Activated CD8-positive, alpha-beta T cell treated with anti-CD3 and anti-CD28 coated beads for 36 hours (primary cell): Measurements from ENCODE around the gene MUC3A. TPM values are rescaled to one million over a fixed set of nuclear protein-coding genes. Genes with fewer than 3 reads are reported as not detected.
"Not testable (repeated sequence)": the region's sequence is repeated elsewhere in the genome, so short reads cannot be mapped to it uniquely, and the experiment has no call there.

ENCODE experiments used
- ATAC-seq: fragments of 200-7000 bp; cut with Tn5 transposase; one replicate; pipeline ENCODE4 v1.10.0; 2021; ENCODE audit warnings: mild to moderate bottlenecking, moderate library complexity
- CTCF ChIA-PET: fragments of 350-600 bp; sonication (Branson Sonifier 250); formaldehyde crosslinking; loops from one replicate; lab custom pipeline; 2021; ENCODE audit warnings: antibody characterized with exemption; lab: Charles Lee
- POLR2A ChIA-PET: fragments of 350-600 bp; sonication (Branson Sonifier 250); formaldehyde crosslinking; loops from one replicate; lab custom pipeline; 2021; ENCODE audit warnings: antibody characterized with exemption; lab: Charles Lee
- DNase-seq: peaks from one replicate; pipeline ENCODE4 v3.0.0-alpha.2; 2020
- H3K27ac Mint-ChIP-seq: one replicate; pipeline ENCODE4 v1.8.0; 2021; ENCODE audit warnings: mild to moderate bottlenecking, mixed read lengths
- H3K27me3 Mint-ChIP-seq: one replicate; pipeline ENCODE4 v1.8.0; 2021; ENCODE audit warnings: mixed read lengths
- H3K36me3 Mint-ChIP-seq: one replicate; pipeline ENCODE4 v1.8.0; 2021; ENCODE audit warnings: low read depth, mixed read lengths
- H3K4me1 Mint-ChIP-seq: one replicate; pipeline ENCODE4 v1.8.0; 2021; ENCODE audit warnings: low read depth, mixed read lengths
- H3K4me3 Mint-ChIP-seq: one replicate; pipeline ENCODE4 v1.8.0; 2021; ENCODE audit warnings: mild to moderate bottlenecking, moderate library complexity, mixed read lengths
- H3K9me3 Mint-ChIP-seq: one replicate; pipeline ENCODE4 v1.8.0; 2021; ENCODE audit warnings: mixed read lengths
- intact Hi-C: fragments of 100-400 bp; cut with micrococcal nuclease; formaldehyde crosslinking; loops from one replicate; pipeline ENCODE4 v1.10.0; 2022
- total RNA-seq, 2 experiments: library from RNA; stranded (reverse); gene quantifications; one replicate each; pipeline ENCODE4 v1.2.3, GENCODE V29; 2021
- TF ChIP-seq, protein P1 (sequence below): fragments of 200-600 bp; IDR thresholded peaks from one replicate; pipeline ENCODE4 v1.8.0; 2022; ENCODE audit warnings: antibody characterized with exemption, mild to moderate bottlenecking

MUC3A gene
- total RNA-seq, 2 experiments from 2014 or later = not detected

DNA sequence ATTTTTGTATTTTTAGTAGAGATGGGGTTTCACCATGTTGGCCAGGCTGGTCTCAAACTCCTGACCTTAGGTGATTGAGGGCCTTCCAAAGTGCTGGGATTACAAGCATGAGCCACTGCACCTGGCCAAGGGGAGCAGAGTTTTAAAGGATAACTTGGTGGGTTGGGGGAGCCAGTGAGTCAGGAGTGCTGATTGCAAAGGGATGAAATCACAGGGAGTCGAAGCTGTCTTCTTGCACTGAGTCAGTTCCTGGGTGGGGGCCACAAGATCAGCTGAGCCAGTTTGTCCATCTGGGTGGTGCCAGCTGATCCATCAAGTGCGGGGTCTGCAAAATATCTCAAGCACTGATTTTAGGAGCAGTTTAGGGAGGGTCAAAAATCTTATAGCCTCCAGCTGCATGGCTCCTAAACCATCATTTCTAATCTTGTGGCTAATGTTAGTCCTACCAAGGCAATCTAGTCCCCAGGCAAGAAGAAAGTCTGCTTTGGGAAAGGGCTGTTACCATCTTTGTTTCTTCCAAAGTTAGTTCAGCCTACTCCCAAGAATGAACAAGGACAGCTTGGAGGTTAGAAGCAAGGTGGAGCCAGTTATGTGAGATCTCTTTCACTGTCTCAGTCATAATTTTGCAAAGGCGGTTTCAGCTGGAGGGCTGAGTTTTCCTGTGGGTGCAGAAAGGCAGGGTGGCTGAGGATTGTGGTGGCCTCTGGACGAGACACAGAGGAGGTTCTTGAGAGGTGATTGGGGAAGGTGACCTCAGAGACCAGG, 35.9 kb downstream of the MUC3A start:
- CTCF ChIA-PET, H3K27me3 Mint-ChIP-seq, POLR2A ChIA-PET, H3K36me3 Mint-ChIP-seq, intact Hi-C loops, H3K4me3 Mint-ChIP-seq, H3K4me1 Mint-ChIP-seq, H3K9me3 Mint-ChIP-seq, H3K27ac Mint-ChIP-seq, DNase-seq, ATAC-seq: not testable (repeated sequence)

DNA sequence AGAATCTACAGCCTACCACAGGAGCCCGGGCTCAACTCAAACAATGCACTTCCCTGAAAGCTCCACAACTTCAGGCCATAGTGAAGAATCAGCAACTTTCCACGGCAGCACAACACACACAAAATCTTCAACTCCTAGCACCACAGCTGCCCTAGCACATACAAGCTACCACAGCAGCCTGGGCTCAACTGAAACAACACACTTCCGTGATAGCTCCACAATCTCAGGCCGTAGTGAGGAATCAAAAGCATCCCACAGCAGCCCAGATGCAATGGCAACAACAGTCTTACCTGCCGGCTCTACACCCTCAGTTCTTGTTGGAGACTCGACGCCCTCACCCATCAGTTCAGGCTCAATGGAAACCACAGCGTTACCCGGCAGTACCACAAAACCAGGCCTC, 42.3 kb downstream of the MUC3A start:
- Mint-ChIP-seq H3K9me3 (no peaks in the 10 kb centered on the region), H3K4me3 (no peak overlapping the region), H3K27ac (no peak overlapping the region), H3K36me3 (no peaks in the 10 kb centered on the region), H3K27me3 (no peaks in the 10 kb centered on the region), H3K4me1 (no peaks in the 10 kb centered on the region)
- ChIA-PET CTCF (interaction anchor here (1.5 kb wide), 1 partner anchor 67 kb away, joined by 3 read pairs; no protein-coding TSS in a partner anchor), POLR2A (no interaction called here)
- DNase-seq (no peak), ATAC-seq (no peak)
- TF ChIP-seq, protein P1, sequence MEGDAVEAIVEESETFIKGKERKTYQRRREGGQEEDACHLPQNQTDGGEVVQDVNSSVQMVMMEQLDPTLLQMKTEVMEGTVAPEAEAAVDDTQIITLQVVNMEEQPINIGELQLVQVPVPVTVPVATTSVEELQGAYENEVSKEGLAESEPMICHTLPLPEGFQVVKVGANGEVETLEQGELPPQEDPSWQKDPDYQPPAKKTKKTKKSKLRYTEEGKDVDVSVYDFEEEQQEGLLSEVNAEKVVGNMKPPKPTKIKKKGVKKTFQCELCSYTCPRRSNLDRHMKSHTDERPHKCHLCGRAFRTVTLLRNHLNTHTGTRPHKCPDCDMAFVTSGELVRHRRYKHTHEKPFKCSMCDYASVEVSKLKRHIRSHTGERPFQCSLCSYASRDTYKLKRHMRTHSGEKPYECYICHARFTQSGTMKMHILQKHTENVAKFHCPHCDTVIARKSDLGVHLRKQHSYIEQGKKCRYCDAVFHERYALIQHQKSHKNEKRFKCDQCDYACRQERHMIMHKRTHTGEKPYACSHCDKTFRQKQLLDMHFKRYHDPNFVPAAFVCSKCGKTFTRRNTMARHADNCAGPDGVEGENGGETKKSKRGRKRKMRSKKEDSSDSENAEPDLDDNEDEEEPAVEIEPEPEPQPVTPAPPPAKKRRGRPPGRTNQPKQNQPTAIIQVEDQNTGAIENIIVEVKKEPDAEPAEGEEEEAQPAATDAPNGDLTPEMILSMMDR = no peak
- intact Hi-C loops = no loop called here

GRCh38 chr7:100992280-100992679, 42.9 kb downstream of the MUC3A start:
- POLR2A ChIA-PET, intact Hi-C loops, H3K27me3 Mint-ChIP-seq, H3K9me3 Mint-ChIP-seq, H3K36me3 Mint-ChIP-seq, H3K4me3 Mint-ChIP-seq, DNase-seq, H3K4me1 Mint-ChIP-seq, ATAC-seq, H3K27ac Mint-ChIP-seq: not testable (repeated sequence)
- CTCF ChIA-PET = interaction anchor here (1.5 kb wide), 1 partner anchor 66 kb away, joined by 3 read pairs; no protein-coding TSS in a partner anchor

DNA sequence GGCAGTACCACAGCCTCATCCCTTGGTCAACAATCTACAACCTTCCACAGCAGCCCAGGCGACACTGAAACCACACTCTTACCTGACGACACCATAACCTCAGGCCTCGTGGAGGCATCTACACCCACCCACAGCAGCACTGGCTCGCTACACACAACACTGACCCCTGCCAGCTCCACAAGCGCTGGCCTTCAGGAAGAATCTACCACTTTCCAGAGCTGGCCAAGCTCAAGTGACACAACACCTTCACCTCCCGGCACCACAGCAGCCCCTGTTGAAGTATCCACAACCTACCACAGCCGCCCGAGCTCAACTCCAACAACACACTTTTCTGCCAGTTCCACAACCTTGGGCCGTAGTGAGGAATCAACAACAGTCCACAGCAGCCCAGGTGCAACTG, 45.3 kb downstream of the MUC3A start:
- H3K27me3 Mint-ChIP-seq, H3K9me3 Mint-ChIP-seq, H3K4me1 Mint-ChIP-seq, intact Hi-C loops, POLR2A ChIA-PET, DNase-seq, H3K36me3 Mint-ChIP-seq, CTCF ChIA-PET, H3K27ac Mint-ChIP-seq, ATAC-seq, H3K4me3 Mint-ChIP-seq: not testable (repeated sequence)

DNA sequence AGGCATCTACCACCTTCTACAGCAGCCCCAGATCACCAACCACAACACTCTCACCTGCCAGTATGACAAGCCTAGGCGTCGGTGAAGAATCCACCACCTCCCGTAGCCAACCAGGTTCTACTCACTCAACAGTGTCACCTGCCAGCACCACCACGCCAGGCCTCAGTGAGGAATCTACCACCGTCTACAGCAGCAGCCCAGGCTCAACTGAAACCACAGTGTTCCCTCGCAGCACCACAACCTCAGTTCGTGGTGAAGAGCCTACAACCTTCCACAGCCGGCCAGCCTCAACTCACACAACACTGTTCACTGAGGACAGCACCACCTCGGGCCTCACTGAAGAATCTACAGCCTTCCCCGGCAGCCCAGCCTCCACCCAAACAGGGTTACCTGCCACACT, 49.2 kb downstream of the MUC3A start:
- H3K27ac Mint-ChIP-seq, intact Hi-C loops, ATAC-seq, CTCF ChIA-PET, H3K27me3 Mint-ChIP-seq, DNase-seq, POLR2A ChIA-PET, H3K36me3 Mint-ChIP-seq, H3K4me1 Mint-ChIP-seq, H3K4me3 Mint-ChIP-seq, H3K9me3 Mint-ChIP-seq: not testable (repeated sequence)

DNA sequence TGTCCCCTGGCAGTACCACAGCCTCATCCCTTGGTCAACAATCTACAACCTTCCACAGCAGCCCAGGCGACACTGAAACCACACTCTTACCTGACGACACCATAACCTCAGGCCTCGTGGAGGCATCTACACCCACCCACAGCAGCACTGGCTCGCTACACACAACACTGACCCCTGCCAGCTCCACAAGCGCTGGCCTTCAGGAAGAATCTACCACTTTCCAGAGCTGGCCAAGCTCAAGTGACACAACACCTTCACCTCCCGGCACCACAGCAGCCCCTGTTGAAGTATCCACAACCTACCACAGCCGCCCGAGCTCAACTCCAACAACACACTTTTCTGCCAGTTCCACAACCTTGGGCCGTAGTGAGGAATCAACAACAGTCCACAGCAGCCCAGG, 50.0 kb downstream of the MUC3A start:
- CTCF ChIA-PET, DNase-seq, intact Hi-C loops, ATAC-seq, H3K27me3 Mint-ChIP-seq, H3K27ac Mint-ChIP-seq, H3K36me3 Mint-ChIP-seq, POLR2A ChIA-PET, H3K4me1 Mint-ChIP-seq, H3K9me3 Mint-ChIP-seq, H3K4me3 Mint-ChIP-seq: not testable (repeated sequence)

DNA sequence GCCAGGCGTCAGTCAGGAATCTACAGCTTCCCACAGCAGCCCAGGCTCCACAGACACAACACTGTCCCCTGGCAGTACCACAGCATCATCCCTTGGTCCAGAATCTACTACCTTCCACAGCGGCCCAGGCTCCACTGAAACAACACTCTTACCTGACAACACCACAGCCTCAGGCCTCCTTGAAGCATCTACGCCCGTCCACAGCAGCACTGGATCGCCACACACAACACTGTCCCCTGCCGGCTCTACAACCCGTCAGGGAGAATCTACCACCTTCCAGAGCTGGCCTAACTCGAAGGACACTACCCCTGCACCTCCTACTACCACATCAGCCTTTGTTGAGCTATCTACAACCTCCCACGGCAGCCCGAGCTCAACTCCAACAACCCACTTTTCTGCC, 50.7 kb downstream of the MUC3A start:
- H3K27ac Mint-ChIP-seq, H3K27me3 Mint-ChIP-seq, CTCF ChIA-PET, H3K4me3 Mint-ChIP-seq, H3K4me1 Mint-ChIP-seq, H3K9me3 Mint-ChIP-seq, DNase-seq, POLR2A ChIA-PET, ATAC-seq, H3K36me3 Mint-ChIP-seq, intact Hi-C loops: not testable (repeated sequence)

DNA sequence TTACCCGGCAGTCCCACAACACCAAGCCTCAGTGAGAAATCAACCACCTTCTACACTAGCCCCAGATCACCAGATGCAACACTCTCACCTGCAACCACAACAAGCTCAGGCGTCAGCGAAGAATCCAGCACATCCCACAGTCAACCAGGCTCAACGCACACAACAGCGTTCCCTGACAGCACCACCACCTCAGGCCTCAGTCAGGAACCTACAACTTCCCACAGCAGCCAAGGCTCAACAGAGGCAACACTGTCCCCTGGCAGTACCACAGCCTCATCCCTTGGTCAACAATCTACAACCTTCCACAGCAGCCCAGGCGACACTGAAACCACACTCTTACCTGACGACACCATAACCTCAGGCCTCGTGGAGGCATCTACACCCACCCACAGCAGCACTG, 53.0 kb downstream of the MUC3A start:
- POLR2A ChIA-PET, ATAC-seq, H3K4me3 Mint-ChIP-seq, intact Hi-C loops, DNase-seq, H3K36me3 Mint-ChIP-seq, CTCF ChIA-PET, H3K27me3 Mint-ChIP-seq, H3K27ac Mint-ChIP-seq, H3K4me1 Mint-ChIP-seq, H3K9me3 Mint-ChIP-seq: not testable (repeated sequence)

- ATAC-seq, H3K27me3 Mint-ChIP-seq, intact Hi-C loops, DNase-seq, H3K27ac Mint-ChIP-seq, H3K36me3 Mint-ChIP-seq, H3K4me1 Mint-ChIP-seq, POLR2A ChIA-PET, CTCF ChIA-PET, H3K4me3 Mint-ChIP-seq, H3K9me3 Mint-ChIP-seq: not testable (repeated sequence)
These were observed 58.0 kb downstream of the MUC3A start for GRCh38 chr7:101007361-101007760.
